Natural killer cell (primary cell): ENCODE results near the gene ASIC2. TPM values are rescaled to one million over a fixed set of nuclear protein-coding genes. Genes with fewer than 3 reads are reported as not detected.

Experiments used
- ATAC-seq, 3 donors: fragments of 150-1000 bp in 2 of 3; fragments of 200-7000 bp in 1 of 3; cut with Tn5 transposase; 1 replicate in 1 of 3; 2 replicates in 2 of 3; pipeline ENCODE4 v1.10.0; 2021; ENCODE audit warnings: mild to moderate bottlenecking in 2 of 3, moderate library complexity in 2 of 3
- DNase-seq, 2 donors: peaks; one replicate each; pipeline versions ENCODE4 v3.0.0 to v3.0.0-alpha.2; 2013 to 2021; ENCODE audit warnings: mixed read lengths in 1 of 2
- H3K27ac ChIP-seq: one replicate; pipeline ENCODE4 v1.5.1; 2013; ENCODE audit warnings: mild to moderate bottlenecking, low read length
- H3K27me3 ChIP-seq: one replicate; pipeline ENCODE4 v1.6.1; 2013; ENCODE audit warnings: low read length; ENCODE audit not compliant: control insufficient read depth, insufficient read depth
- H3K36me3 ChIP-seq: one replicate; pipeline ENCODE4 v1.6.1; 2013; ENCODE audit warnings: low read length; ENCODE audit not compliant: control insufficient read depth, insufficient read depth
- H3K4me1 ChIP-seq: one replicate; pipeline ENCODE4 v1.6.1; 2013; ENCODE audit warnings: low read length; ENCODE audit not compliant: control insufficient read depth, insufficient read depth
- H3K4me3 ChIP-seq: one replicate; pipeline ENCODE4 v1.5.1; 2013; ENCODE audit warnings: low read length
- H3K9me3 ChIP-seq: one replicate; pipeline ENCODE4 v1.6.1; 2013; ENCODE audit warnings: low read length; ENCODE audit not compliant: control insufficient read depth, insufficient read depth
- H3K27ac Mint-ChIP-seq, 2 donors: one replicate each; pipeline ENCODE4 v1.8.0; 2022; ENCODE audit warnings: mild to moderate bottlenecking in 2 of 2, mixed read lengths in 2 of 2, moderate library complexity in 1 of 2
- H3K27me3 Mint-ChIP-seq, 2 donors: one replicate each; pipeline ENCODE4 v1.8.0; 2022; ENCODE audit warnings: low read depth in 2 of 2, mixed read lengths in 2 of 2
- H3K36me3 Mint-ChIP-seq: one replicate; pipeline ENCODE4 v1.8.0; 2022; ENCODE audit warnings: mixed read lengths
- H3K4me1 Mint-ChIP-seq, 2 donors: one replicate each; pipeline ENCODE4 v1.8.0; 2022; ENCODE audit warnings: mixed read lengths in 2 of 2
- H3K4me3 Mint-ChIP-seq: one replicate; pipeline ENCODE4 v1.8.0; 2022; ENCODE audit warnings: mild to moderate bottlenecking, moderate library complexity, mixed read lengths
- H3K9me3 Mint-ChIP-seq, 2 donors: one replicate each; pipeline ENCODE4 v1.8.0; 2022; ENCODE audit warnings: mixed read lengths in 2 of 2
- WGBS: methylation state at CpG from one replicate; pipeline ENCODE4 v1.1.7; 2013; ENCODE audit warnings: missing lambda C conversion rate; ENCODE audit not compliant: insufficient coverage; 5-methylcytosine and 5-hydroxymethylcytosine counted together
- intact Hi-C: fragments of 100-400 bp; cut with micrococcal nuclease; formaldehyde crosslinking; loops from one replicate; pipeline ENCODE4 v1.14.2; 2022
- total RNA-seq, 4 donors: library from RNA; stranded (reverse); fragments of 120-200 nt in 1 of 4; gene quantifications; one replicate each; pipeline versions ENCODE4 v1.2.3 to v1.2.4, GENCODE V29; 2013 to 2022
- TF ChIP-seq, protein P1 (sequence below): fragments of 200-600 bp; IDR thresholded peaks from one replicate; pipeline ENCODE4 v1.8.0; 2022; ENCODE audit warnings: antibody characterized with exemption

ASIC2 gene
- total RNA-seq, 3 donors from 2014 or later (not counting 1 experiment from before 2014, with no cell fraction given): not detected

DNA sequence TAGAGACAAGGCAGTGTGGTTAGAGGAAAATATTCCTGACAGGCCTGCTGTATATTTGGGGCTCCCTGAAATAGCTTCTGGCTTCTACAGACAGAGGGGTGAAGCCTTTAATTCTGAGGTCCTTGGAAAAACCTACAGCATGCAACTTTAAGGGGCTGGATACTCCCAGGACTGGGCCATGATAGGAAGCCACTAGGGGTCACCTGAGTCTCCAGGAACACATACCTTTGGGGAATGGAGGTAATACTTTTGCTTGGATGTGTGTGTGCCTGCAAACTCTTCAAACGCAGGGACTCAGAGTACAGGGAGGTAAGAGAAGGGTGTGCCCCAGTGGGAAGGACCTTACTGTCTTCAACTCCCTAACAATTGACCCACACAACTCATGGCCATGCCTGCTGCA lies 4.1 kb downstream of the ASIC2 start:
- TF ChIP-seq, protein P1, sequence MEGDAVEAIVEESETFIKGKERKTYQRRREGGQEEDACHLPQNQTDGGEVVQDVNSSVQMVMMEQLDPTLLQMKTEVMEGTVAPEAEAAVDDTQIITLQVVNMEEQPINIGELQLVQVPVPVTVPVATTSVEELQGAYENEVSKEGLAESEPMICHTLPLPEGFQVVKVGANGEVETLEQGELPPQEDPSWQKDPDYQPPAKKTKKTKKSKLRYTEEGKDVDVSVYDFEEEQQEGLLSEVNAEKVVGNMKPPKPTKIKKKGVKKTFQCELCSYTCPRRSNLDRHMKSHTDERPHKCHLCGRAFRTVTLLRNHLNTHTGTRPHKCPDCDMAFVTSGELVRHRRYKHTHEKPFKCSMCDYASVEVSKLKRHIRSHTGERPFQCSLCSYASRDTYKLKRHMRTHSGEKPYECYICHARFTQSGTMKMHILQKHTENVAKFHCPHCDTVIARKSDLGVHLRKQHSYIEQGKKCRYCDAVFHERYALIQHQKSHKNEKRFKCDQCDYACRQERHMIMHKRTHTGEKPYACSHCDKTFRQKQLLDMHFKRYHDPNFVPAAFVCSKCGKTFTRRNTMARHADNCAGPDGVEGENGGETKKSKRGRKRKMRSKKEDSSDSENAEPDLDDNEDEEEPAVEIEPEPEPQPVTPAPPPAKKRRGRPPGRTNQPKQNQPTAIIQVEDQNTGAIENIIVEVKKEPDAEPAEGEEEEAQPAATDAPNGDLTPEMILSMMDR: no peak
- Histone ChIP-seq H3K36me3 (no peaks in the 10 kb centered on the region), H3K4me3 (no peak overlapping the region), H3K4me1 (no peaks in the 10 kb centered on the region), H3K27me3 (peaks cover 7% of the 10 kb centered on the region), H3K27ac (no peak overlapping the region), H3K9me3 (no peaks in the 10 kb centered on the region)
- Mint-ChIP-seq H3K4me1 (peaks cover 9 to 10% of the 10 kb centered on the region in 2 donors), H3K36me3 (no peaks in the 10 kb centered on the region), H3K9me3 (no peaks in the 10 kb centered on the region), H3K27ac (no peak overlapping the region), H3K4me3 (no peak overlapping the region), H3K27me3 (peaks cover 43 to 62% of the 10 kb centered on the region in 2 donors)
- WGBS: no CpG with 5 or more reads among the region's 1 CpG
- ATAC-seq (peak in 1 of 3 donors; percentile 13), DNase-seq (no peak)
- intact Hi-C loops: no loop called here

DNA sequence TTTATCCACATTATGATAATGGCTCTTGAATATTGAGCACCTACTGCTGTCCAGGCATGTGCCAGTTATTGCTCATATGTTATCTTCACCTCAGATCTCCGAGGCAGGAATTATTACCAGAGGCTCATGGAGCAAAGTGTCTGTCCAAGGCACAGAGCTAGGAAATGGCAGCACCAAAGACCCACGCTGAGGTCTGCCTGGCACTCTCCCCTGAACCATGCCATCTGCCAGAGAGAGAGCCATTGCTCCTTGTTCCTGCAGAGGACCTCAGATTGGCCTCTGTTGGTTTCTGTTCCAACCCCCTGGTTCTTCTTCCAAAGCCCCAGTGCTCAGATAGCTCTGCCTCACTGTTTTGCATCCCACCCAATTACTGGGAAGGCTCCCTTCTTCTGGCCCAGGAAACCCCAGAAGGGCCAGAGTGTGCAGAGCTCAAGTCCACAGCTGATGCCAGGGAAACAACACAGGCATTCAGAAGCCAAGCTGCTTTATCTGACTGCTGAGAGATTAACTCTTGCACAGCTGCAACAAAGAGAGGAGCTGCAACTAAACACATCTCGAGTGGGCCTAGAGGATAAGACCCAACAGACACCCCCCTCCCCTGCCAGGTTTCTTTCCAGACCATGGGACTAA lies 5.9 kb downstream of the ASIC2 start:
- WGBS: 65% methylated on average over 3 of the region's 3 CpGs
- no peaks in the 10 kb centered on the region for H3K9me3 Mint-ChIP-seq
- no peaks in the 10 kb centered on the region for H3K36me3 Mint-ChIP-seq
- intact Hi-C loops: no loop called here
- H3K4me1 ChIP-seq: no peaks in the 10 kb centered on the region
- no peak overlapping the region for H3K27ac ChIP-seq
- H3K27me3 ChIP-seq: peaks cover 3% of the 10 kb centered on the region
- DNase-seq (no peak), ATAC-seq (no peak)
- TF ChIP-seq, protein P1: no peak
- no peak overlapping the region for H3K4me3 Mint-ChIP-seq
- no peaks in the 10 kb centered on the region for H3K36me3 ChIP-seq
- peaks cover 9 to 10% of the 10 kb centered on the region in 2 donors for H3K4me1 Mint-ChIP-seq
- H3K27ac Mint-ChIP-seq: no peak overlapping the region
- H3K9me3 ChIP-seq: no peaks in the 10 kb centered on the region
- H3K27me3 Mint-ChIP-seq: peaks cover 33 to 56% of the 10 kb centered on the region in 2 donors
- H3K4me3 ChIP-seq: no peak overlapping the region

GRCh38 chr17:33285413-33285812 lies 7.7 kb downstream of the ASIC2 start:
- ATAC-seq: no peak
- Histone ChIP-seq H3K4me3 (no peak overlapping the region), H3K4me1 (no peaks in the 10 kb centered on the region), H3K27me3 (peaks cover 3% of the 10 kb centered on the region), H3K27ac (no peak overlapping the region), H3K36me3 (no peaks in the 10 kb centered on the region), H3K9me3 (no peaks in the 10 kb centered on the region)
- intact Hi-C loops: no loop called here
- Mint-ChIP-seq H3K4me1 (no peaks in the 10 kb centered on the region), H3K27me3 (peaks cover 28 to 53% of the 10 kb centered on the region in 2 donors), H3K9me3 (no peaks in the 10 kb centered on the region), H3K27ac (no peak overlapping the region), H3K4me3 (no peak overlapping the region), H3K36me3 (no peaks in the 10 kb centered on the region)
- DNase-seq: no peak
- 78% methylated on average over 3 of the region's 3 CpGs for WGBS
- TF ChIP-seq, protein P1: no peak

DNA sequence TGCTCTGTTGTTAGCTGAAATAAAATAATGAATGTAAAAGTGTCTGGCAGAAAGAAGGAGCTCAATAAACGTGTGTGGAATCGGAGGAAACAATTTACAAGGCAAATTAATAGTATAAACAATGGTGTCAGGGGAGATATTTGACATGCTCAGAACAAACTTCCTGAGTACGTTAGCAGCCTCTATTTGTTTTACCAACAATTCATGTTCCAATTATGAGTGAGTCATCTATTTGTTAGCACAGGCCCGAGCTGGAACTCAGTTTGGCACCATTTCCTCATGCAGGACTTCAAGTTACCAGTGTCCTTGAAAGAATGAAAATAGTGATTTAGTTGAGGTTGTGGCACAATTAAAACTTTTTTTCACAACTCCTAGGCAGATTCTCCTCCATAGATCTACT lies 9.1 kb downstream of the ASIC2 start:
- no peak overlapping the region for H3K27ac Mint-ChIP-seq
- H3K4me3 Mint-ChIP-seq: no peak overlapping the region
- Histone ChIP-seq H3K9me3 (no peaks in the 10 kb centered on the region), H3K27ac (no peak overlapping the region), H3K4me3 (no peak overlapping the region), H3K36me3 (no peaks in the 10 kb centered on the region), H3K4me1 (no peaks in the 10 kb centered on the region), H3K27me3 (peaks cover 2% of the 10 kb centered on the region)
- DNase-seq (no peak), ATAC-seq (no peak)
- intact Hi-C loops: no loop called here
- 76% methylated on average over 3 of the region's 4 CpGs for WGBS
- H3K4me1 Mint-ChIP-seq: no peaks in the 10 kb centered on the region
- no peaks in the 10 kb centered on the region for H3K36me3 Mint-ChIP-seq
- peaks cover 28 to 54% of the 10 kb centered on the region in 2 donors for H3K27me3 Mint-ChIP-seq
- TF ChIP-seq, protein P1: no peak
- no peaks in the 10 kb centered on the region for H3K9me3 Mint-ChIP-seq
